ENCODE measurements around the gene CALHM2. TPM values are rescaled to one million over a fixed set of nuclear protein-coding genes. Genes with fewer than 3 reads are reported as not detected.

CALHM2 gene
- total RNA-seq, 1 experiment from 2014 or later = 5.9 TPM

DNA sequence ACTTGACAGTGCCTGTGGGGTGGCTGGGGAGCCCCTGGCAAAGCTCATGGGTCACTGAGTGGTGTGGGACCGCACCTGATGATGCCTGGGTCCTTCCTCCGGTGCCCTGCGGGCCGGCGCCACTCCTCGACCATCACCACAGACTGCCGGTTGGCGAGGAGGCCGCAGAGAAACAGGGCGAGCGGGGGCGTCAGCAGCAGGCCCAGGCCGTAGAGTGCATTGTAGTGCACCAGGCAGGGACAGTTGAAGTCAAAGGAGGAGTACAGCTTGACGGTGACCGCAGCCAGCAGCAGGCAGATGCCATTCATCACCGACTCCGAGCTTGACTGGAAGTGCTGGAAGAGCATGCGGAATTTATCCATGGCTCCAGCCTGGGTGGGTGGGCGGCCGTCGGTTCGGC lies 26.5 kb upstream of the CALHM2 start:
- no peak for TF ChIP-seq POLR2AphosphoS5 (IDR thresholded peaks at IDR 0.05; ENCODE audit: low read depth, low read length)
- TF ChIP-seq, protein P1, sequence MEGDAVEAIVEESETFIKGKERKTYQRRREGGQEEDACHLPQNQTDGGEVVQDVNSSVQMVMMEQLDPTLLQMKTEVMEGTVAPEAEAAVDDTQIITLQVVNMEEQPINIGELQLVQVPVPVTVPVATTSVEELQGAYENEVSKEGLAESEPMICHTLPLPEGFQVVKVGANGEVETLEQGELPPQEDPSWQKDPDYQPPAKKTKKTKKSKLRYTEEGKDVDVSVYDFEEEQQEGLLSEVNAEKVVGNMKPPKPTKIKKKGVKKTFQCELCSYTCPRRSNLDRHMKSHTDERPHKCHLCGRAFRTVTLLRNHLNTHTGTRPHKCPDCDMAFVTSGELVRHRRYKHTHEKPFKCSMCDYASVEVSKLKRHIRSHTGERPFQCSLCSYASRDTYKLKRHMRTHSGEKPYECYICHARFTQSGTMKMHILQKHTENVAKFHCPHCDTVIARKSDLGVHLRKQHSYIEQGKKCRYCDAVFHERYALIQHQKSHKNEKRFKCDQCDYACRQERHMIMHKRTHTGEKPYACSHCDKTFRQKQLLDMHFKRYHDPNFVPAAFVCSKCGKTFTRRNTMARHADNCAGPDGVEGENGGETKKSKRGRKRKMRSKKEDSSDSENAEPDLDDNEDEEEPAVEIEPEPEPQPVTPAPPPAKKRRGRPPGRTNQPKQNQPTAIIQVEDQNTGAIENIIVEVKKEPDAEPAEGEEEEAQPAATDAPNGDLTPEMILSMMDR (IDR thresholded peaks at IDR 0.05) = no peak
- TF ChIP-seq, protein P2, sequence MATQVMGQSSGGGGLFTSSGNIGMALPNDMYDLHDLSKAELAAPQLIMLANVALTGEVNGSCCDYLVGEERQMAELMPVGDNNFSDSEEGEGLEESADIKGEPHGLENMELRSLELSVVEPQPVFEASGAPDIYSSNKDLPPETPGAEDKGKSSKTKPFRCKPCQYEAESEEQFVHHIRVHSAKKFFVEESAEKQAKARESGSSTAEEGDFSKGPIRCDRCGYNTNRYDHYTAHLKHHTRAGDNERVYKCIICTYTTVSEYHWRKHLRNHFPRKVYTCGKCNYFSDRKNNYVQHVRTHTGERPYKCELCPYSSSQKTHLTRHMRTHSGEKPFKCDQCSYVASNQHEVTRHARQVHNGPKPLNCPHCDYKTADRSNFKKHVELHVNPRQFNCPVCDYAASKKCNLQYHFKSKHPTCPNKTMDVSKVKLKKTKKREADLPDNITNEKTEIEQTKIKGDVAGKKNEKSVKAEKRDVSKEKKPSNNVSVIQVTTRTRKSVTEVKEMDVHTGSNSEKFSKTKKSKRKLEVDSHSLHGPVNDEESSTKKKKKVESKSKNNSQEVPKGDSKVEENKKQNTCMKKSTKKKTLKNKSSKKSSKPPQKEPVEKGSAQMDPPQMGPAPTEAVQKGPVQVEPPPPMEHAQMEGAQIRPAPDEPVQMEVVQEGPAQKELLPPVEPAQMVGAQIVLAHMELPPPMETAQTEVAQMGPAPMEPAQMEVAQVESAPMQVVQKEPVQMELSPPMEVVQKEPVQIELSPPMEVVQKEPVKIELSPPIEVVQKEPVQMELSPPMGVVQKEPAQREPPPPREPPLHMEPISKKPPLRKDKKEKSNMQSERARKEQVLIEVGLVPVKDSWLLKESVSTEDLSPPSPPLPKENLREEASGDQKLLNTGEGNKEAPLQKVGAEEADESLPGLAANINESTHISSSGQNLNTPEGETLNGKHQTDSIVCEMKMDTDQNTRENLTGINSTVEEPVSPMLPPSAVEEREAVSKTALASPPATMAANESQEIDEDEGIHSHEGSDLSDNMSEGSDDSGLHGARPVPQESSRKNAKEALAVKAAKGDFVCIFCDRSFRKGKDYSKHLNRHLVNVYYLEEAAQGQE (IDR thresholded peaks at IDR 0.05; ENCODE audit: insufficient read depth in 1 of 2, low read depth in 2 of 2, low read length in 1 of 2) = no peak
- no peak for TF ChIP-seq SIN3A (IDR thresholded peaks at IDR 0.05; ENCODE audit: borderline replicate concordance, insufficient read depth, low read depth, low read length)
- TF ChIP-seq TCF7L2 (IDR thresholded peaks at IDR 0.05; ENCODE audit: low read depth, low read length) = no peak
- no TSS peak for BruUV-seq (replicated peaks)
- Histone ChIP-seq H3K4me3 (ENCODE audit: low read depth in 2 of 2, low read length in 2 of 2) (no peak overlapping the region), H3K27ac (ENCODE audit: low read length) (no peak overlapping the region), H3K9me3 (ENCODE audit: control insufficient read depth, insufficient read depth, low read depth, low read length) (no peaks in the 10 kb centered on the region), H3K27me3 (ENCODE audit: control insufficient read depth, insufficient read depth, low read length) (no peaks in the 10 kb centered on the region), H3K36me3 (ENCODE audit: control insufficient read depth, insufficient read depth, low read length) (no peaks in the 10 kb centered on the region), H3K4me1 (ENCODE audit: control insufficient read depth, insufficient read depth, low read length) (no peaks in the 10 kb centered on the region; the same call in 1 of the 2 replicates)
- ChIA-PET POLR2A (no interaction called here), CTCF (no interaction called here)
- ATAC-seq (no peak), DNase-seq (ENCODE audit: low read depth, low spot score) (no peak)
- in situ Hi-C loops (cut with HindIII; ENCODE audit: low pct_unique_long_range_greater_than_20kb, low sequenced_read_pairs) = loop anchor here (10.0 kb wide), 1 partner anchor 84 kb away; the partner anchor contains the start of genes ATP5MK and PDCD11
- intact Hi-C loops (cut with micrococcal nuclease; ENCODE audit: unreplicated experiment) = no loop called here

DNA sequence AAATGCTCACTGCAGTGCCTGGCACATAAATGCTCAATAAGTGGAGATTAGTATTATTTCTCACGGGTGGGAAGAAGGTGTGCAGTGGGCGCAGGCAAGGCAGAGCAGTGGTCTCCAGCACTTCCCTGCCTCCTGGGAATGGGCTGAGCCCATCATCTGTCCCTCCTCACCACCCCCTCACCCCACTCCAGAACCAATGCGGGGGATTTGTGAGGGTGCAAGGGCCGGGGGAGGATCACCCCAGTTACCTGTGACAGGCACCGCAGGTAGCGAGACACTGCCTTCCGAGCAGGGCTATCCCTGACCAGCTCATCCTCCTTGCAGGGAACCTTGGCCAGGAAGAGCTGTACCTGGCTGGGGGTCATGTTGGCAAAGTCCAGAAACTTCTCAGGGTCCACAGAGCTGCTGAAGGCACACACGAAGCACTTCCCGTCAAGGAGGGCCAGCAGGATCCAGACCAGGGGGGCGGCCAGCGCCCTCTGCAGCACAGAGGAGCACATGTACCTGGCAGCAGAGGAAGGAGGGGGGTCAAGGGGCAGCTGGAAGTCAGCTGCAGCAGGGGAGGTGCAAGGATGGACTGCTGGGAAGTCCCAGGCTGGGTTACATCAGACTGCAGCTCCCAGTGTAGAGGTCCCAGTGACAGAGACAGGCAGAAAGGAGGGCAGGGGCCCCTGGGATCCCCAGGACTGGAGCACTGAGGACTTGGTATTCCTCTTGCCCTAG lies 24.0 kb upstream of the CALHM2 start:
- ChIA-PET CTCF (interaction anchor here (0.6 kb wide), 1 partner anchor 11 kb away, joined by 3 read pairs; no protein-coding TSS in a partner anchor), POLR2A (interaction anchor here (0.6 kb wide), 1 partner anchor 416 kb away, joined by 3 read pairs; no protein-coding TSS in a partner anchor)
- ATAC-seq (peak; percentile 46; the same call in 1 of the 2 replicates), DNase-seq (ENCODE audit: low read depth, low spot score) (no peak)
- Histone ChIP-seq H3K4me3 (ENCODE audit: low read depth in 2 of 2, low read length in 2 of 2) (no peak overlapping the region), H3K27me3 (ENCODE audit: control insufficient read depth, insufficient read depth, low read length) (no peaks in the 10 kb centered on the region), H3K9me3 (ENCODE audit: control insufficient read depth, insufficient read depth, low read depth, low read length) (no peaks in the 10 kb centered on the region), H3K4me1 (ENCODE audit: control insufficient read depth, insufficient read depth, low read length) (no peaks in the 10 kb centered on the region; the same call in 1 of the 2 replicates), H3K36me3 (ENCODE audit: control insufficient read depth, insufficient read depth, low read length) (no peaks in the 10 kb centered on the region), H3K27ac (ENCODE audit: low read length) (no peak overlapping the region)
- no TSS peak for BruUV-seq (replicated peaks)
- TF ChIP-seq, protein P1 (IDR thresholded peaks at IDR 0.05) = no peak
- TF ChIP-seq SIN3A (IDR thresholded peaks at IDR 0.05; ENCODE audit: borderline replicate concordance, insufficient read depth, low read depth, low read length) = no peak
- TF ChIP-seq, protein P2 (IDR thresholded peaks at IDR 0.05; ENCODE audit: insufficient read depth in 1 of 2, low read depth in 2 of 2, low read length in 1 of 2) = no peak
- TF ChIP-seq TCF7L2 (IDR thresholded peaks at IDR 0.05; ENCODE audit: low read depth, low read length) = no peak
- TF ChIP-seq POLR2AphosphoS5 (IDR thresholded peaks at IDR 0.05; ENCODE audit: low read depth, low read length) = no peak
- in situ Hi-C loops (cut with HindIII; ENCODE audit: low pct_unique_long_range_greater_than_20kb, low sequenced_read_pairs) (loop anchor here (10.0 kb wide), 1 partner anchor 81 kb away; the partner anchor contains the start of genes ATP5MK and PDCD11), intact Hi-C loops (cut with micrococcal nuclease; ENCODE audit: unreplicated experiment) (no loop called here)

All from Panc1 (cell line).